LHCN-M2 (cell line): ENCODE data around the gene SHOC2. TPM values are rescaled to one million over a fixed set of nuclear protein-coding genes. Genes with fewer than 3 reads are reported as not detected.

Source experiments
- DNase-seq: peaks from one replicate; pipeline ENCODE4 v3.0.0-alpha.2; 2012; ENCODE audit warnings: low read depth
- total RNA-seq: library from RNA; depleted of rRNA; stranded (reverse); fragments of >200 nt; gene quantifications from 2 replicates; pipeline ENCODE4 v1.2.3, GENCODE V29; 2014

Gene SHOC2
- total RNA-seq, 1 experiment from 2014 or later: 36.2 TPM

DNA sequence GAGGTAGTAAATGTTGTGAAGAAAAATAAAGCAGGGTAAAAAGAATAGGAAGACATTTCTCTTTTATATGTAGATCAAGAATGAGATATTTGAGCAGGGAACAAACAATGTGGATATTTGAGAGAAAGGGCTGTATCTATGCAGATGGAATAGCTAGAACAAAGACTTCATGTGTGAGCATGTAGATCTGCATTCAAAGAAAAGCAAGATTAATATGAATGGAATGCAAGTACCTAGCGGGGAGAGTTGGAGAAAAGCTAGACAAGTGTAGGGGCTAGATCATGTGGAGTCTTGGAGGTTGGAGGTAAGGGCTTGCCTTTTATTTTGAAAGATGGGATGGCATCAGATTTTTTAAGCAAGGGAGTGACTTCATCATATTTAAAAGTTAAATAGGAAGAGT, 27.1 kb downstream of the SHOC2 start:
- no peak for DNase-seq

- peak; percentile 21 for DNase-seq
Measured at GRCh38 chr10:110947061-110947595, 27.7 kb downstream of the SHOC2 start.

- no peak for DNase-seq
Measured at GRCh38 chr10:110951381-110951780, 32.0 kb downstream of the SHOC2 start.

- DNase-seq: no peak
Measured at GRCh38 chr10:110957606-110958005, 38.2 kb downstream of the SHOC2 start.

GRCh38 chr10:110959379-110960332, 40.3 kb downstream of the SHOC2 start:
- DNase-seq: no peak

DNA sequence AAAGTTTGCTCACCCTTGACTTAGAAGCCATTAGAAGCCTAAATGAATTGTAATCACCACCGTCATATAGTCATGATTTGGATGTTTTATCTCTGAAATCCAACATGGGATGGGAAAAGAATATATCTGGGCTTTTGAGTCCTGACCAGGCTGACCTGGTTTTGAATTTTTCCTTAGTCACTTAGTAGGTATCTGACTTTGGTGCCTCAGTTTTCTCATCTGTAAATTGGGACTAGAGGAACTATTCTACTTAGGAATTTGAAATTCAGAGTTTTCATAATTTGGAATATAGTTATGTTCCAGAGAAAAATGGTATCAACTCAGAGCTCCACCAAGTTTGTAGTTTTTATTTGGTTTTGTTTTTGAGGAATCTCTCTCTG, 40.9 kb downstream of the SHOC2 start:
- DNase-seq: no peak

DNA sequence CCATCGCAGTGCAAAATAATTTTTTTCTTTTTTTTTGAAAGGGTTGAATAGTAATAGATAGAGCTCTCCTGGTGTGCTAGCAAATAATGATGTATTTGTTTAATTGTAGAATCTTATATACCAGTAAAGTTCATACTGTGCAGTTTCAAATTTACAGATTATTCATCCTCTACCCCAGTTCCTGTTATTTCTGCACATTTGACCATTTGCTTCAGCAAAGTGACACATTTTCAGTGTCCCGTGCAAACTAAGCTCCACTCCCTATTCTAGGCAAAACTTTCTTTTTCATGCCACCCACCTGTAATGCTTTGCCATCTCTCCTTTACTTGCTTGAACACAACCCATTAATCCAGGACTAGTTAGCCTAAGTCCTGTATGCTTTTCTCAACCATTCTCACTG, 43.0 kb downstream of the SHOC2 start:
- no peak for DNase-seq

GRCh38 chr10:110963162-110963561, 43.8 kb downstream of the SHOC2 start:
- DNase-seq: no peak

DNA sequence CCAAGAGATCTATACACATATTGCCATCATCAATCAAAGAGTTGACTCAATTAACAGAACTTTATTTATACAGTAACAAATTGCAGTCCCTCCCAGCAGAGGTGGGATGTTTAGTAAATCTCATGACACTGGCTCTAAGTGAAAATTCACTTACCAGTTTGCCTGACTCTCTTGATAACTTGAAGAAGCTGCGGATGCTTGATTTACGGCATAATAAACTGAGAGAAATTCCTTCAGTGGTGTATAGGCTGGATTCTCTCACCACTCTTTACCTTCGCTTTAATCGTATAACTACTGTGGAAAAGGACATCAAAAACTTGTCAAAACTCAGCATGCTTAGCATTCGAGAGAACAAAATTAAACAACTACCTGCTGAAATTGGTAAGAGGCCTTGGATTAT, 45.3 kb downstream of the SHOC2 start:
- DNase-seq: no peak

GRCh38 chr10:110965216-110965615, 45.8 kb downstream of the SHOC2 start:
- no peak for DNase-seq

GRCh38 chr10:110966146-110966545, 46.7 kb downstream of the SHOC2 start:
- no peak for DNase-seq

DNA sequence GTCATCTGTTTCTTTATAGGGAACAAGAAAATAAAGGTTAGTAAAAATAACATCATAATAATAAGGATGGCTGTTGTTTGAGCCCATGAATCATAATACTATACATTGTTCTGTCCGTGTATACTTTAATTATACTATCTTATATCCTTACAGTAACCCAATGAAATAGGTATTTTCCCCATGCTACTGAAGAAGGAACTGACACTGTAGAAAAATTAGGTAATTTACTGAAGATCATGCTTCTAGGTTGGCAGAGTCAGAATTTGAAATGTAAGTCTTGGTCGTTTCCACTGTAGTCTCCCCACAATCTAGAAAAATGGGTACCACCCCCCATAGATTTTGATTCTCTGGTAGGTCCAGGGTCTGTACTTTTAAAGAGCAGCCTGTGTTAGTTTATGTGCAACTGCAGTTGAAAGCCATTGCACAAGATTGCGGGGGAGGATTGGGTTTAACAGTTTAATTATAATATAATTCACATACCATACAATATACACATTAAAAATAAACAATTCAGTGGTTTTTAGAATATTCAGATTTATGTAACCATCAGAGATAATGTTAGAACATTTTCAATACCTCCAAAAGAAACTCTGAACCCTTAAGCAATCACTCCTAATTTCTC, 47.7 kb downstream of the SHOC2 start:
- no peak for DNase-seq

- DNase-seq: no peak
Measured at GRCh38 chr10:110967645-110968044, 48.2 kb downstream of the SHOC2 start.

DNA sequence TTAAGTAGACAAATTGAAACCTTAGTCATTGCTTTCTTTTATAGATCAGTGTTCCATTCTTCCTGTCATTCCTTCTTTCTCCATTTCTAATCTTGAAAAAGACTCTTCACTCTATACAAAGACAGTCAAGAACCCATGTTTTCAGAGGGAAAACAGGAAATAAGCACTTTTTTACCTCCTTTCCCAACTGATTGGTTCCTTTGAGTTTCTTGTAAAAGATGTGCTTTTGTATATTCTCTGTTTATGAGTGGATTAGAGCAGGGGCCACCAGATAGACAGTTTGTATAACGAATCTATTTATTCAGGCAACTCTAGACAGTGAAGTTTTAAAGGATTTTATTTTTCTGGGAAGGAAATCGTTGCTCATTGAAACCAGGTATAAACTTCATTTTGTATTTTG, 49.8 kb downstream of the SHOC2 start:
- no peak for DNase-seq

GRCh38 chr10:110971638-110972037, 52.2 kb downstream of the SHOC2 start:
- DNase-seq: no peak

- no peak for DNase-seq
Measured at GRCh38 chr10:110972231-110973134, 53.1 kb downstream of the SHOC2 start.

DNA sequence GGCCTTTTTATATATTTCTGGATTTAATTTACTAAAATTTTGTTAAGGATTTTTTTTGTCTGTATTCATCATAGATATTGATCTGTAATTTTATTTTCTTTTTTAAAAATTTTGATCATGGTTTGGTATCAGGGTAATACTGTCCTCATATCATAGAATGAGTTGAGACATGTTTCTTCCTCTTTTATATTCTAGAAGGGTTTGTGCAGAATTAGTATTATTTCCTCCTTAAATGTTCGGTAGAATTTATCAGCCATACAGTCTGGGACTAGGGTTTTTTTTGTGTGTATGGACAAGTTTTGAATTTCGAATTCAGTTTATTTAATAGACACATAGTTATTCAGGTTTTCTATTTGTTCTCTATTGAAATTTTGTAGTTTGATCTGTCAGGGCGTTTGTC, 54.0 kb downstream of the SHOC2 start:
- DNase-seq: no peak

- no peak for DNase-seq
Measured at GRCh38 chr10:110976577-110976976, 57.2 kb downstream of the SHOC2 start.

DNA sequence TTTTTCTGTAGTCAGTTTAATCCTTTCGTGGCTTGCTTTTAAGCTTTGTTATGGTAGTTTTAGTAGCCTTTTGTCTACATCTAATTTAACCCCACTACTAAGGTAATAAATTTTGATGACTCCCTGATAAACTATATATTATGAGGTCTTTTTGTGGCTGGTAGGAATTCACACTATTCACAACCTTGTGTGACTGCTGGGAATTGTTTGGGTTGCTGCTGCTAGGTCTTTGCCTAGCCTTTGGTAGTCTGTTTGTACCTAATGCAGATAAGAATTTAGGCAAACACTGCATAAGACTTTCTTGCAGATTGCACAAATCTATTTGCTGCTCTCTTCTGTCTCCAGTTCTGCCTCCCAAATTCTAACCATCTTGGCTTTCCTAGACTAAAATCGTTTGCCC, 58.3 kb downstream of the SHOC2 start:
- peak; percentile 10 for DNase-seq

GRCh38 chr10:110978204-110978603, 58.8 kb downstream of the SHOC2 start:
- peak; percentile 84 for DNase-seq

DNA sequence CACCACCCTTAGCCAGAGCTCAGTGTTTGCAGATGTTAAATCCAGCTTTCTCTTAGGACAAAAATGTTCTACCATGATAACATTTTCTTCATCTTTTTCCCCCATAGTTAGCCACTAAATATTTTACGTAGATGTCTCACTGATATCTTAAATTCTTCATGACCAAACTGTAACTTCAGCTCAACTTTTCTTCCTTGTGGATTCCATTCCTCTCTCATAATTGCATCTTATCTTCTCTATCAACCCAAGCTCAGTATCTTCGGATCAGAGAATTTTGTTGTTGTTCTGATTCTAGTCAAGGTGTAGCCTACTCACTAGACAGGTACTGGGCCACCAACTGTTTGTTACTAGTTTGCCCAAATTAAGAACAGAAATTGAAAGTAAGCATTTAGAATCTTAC, 60.2 kb downstream of the SHOC2 start:
- no peak for DNase-seq

- DNase-seq: no peak
Measured at GRCh38 chr10:110980807-110981206, 61.4 kb downstream of the SHOC2 start.
